HEK293T (cell line): ENCODE results near the gene KCNK7.
"Not testable (repeated sequence)": the region's sequence is repeated elsewhere in the genome, so short reads cannot be mapped to it uniquely, and the experiment has no call there.

ENCODE experiments used
- CTCF ChIA-PET: fragments of 350-600 bp; formaldehyde crosslinking; extraction: SDS; loops from one replicate; lab custom pipeline; 2021; ENCODE audit warnings: antibody characterized with exemption, inconsistent platforms; lab: Yijun Ruan, JAX
- POLR2A ChIA-PET: fragments of 350-600 bp; formaldehyde crosslinking; extraction: SDS; loops from one replicate; lab custom pipeline; 2020; ENCODE audit warnings: antibody characterized with exemption, inconsistent platforms; lab: Yijun Ruan, JAX
- DNase-seq: peaks from one replicate; pipeline ENCODE4 v3.0.0; 2012; ENCODE audit warnings: mixed read lengths; ENCODE audit errors: extremely low spot score
- ARNT ChIP-seq: fragments of 450-650 bp; IDR thresholded peaks from 2 replicates; pipeline ENCODE4 v1.6.1; 2017; ENCODE audit warnings: mild to moderate bottlenecking
- BHLHE40 ChIP-seq: fragments of 450-650 bp; IDR thresholded peaks from 2 replicates; pipeline ENCODE4 v1.6.1; 2016; ENCODE audit warnings: mild to moderate bottlenecking, moderate library complexity, borderline replicate concordance
- CTBP1 ChIP-seq: fragments of 450-650 bp; IDR thresholded peaks from 2 replicates; pipeline ENCODE4 v1.6.1; 2016; ENCODE audit warnings: borderline replicate concordance
- ELF4 ChIP-seq: fragments of 450-650 bp; IDR thresholded peaks from 2 replicates; pipeline ENCODE4 v1.6.1; 2017; ENCODE audit warnings: antibody characterized with exemption
- FOXA1 ChIP-seq: fragments of 450-650 bp; IDR thresholded peaks from 2 replicates; pipeline ENCODE4 v1.6.1; 2016; ENCODE audit warnings: mild to moderate bottlenecking
- FOXK2 ChIP-seq: fragments of 450-650 bp; IDR thresholded peaks from 2 replicates; pipeline ENCODE4 v1.6.1; 2016; ENCODE audit warnings: mild to moderate bottlenecking
- FOXM1 ChIP-seq: fragments of 450-650 bp; IDR thresholded peaks from 2 replicates; pipeline ENCODE4 v1.6.1; 2017; ENCODE audit warnings: mild to moderate bottlenecking, borderline replicate concordance
- HDGF ChIP-seq: fragments of 450-650 bp; IDR thresholded peaks from 2 replicates; pipeline ENCODE4 v1.6.1; 2017; ENCODE audit warnings: antibody characterized with exemption, borderline replicate concordance
- L3MBTL2 ChIP-seq: fragments of 450-650 bp; conservative IDR thresholded peaks from 2 replicates; pipeline ENCODE4 v1.6.1; 2016; ENCODE audit warnings: mild to moderate bottlenecking
- LEF1 ChIP-seq: fragments of 450-650 bp; IDR thresholded peaks from 2 replicates; pipeline ENCODE4 v1.6.1; 2017; ENCODE audit warnings: mild to moderate bottlenecking, borderline replicate concordance
- NFRKB ChIP-seq: fragments of 450-650 bp; IDR thresholded peaks from 2 replicates; pipeline ENCODE4 v1.6.1; 2016; ENCODE audit warnings: mild to moderate bottlenecking, moderate library complexity
- PKNOX1 ChIP-seq: fragments of 450-650 bp; IDR thresholded peaks from 2 replicates; pipeline ENCODE4 v1.6.1; 2016
- SP1 ChIP-seq: fragments of 450-650 bp; IDR thresholded peaks from 2 replicates; pipeline ENCODE4 v1.6.1; 2017
- SUZ12 ChIP-seq: fragments of 450-650 bp; IDR thresholded peaks from 2 replicates; pipeline ENCODE4 v1.6.1; 2016; ENCODE audit warnings: mild to moderate bottlenecking
- TARDBP ChIP-seq: fragments of 450-650 bp; IDR thresholded peaks from 2 replicates; pipeline ENCODE4 v1.6.1; 2016
- ZNF384 ChIP-seq: fragments of 450-650 bp; IDR thresholded peaks from 2 replicates; pipeline ENCODE4 v1.6.1; 2016

The KCNK7 gene

DNA sequence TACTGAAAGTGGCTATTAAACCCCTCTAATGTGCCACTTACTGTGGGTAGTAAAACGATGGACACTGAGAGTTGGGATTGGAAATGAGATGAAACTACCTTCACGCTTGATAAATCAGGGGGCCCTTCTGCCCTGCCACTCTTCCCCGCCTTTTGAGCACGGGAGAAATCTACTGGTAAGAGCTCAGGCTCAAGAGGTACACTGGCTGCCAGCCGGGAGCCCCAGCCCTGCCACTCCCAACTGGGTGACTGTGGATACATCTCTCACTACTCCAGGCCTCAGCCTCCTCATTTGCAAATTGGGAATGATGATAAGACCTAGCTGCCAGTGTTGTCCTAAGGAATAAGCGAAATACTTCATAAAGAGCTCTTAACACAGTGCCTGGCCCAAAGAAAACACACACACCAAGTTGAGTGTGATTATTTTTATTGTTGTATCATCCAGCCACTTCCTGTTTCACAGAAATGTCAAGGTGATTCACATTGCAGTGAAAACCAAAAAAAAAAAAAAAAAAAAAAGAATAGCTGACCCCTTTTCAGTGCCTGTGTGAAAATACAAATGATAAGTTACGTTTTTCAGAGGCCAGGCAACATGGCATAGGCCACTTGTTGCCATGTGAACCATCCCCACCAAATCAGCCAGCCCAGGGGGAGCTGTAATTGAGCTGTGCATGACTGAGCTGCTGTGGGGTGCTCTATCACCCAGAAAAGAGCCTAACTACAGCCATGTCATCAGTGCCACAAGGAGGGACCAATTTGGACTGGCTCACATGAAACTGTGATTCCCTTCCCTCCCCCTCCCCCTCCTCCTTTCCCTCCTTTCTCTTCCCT, 29.8 kb downstream of the KCNK7 start:
- POLR2A ChIA-PET = interaction anchor here (1.0 kb wide), 1 partner anchor 12 kb away, joined by 3 read pairs; no protein-coding TSS in a partner anchor
- DNase-seq = no peak
- TF ChIP-seq BHLHE40 = no peak
- TF ChIP-seq SUZ12 = no peak
- CTCF ChIA-PET = interaction anchor here (2.2 kb wide), 1 partner anchor 25 kb away, joined by 9 read pairs; no protein-coding TSS in a partner anchor

DNA sequence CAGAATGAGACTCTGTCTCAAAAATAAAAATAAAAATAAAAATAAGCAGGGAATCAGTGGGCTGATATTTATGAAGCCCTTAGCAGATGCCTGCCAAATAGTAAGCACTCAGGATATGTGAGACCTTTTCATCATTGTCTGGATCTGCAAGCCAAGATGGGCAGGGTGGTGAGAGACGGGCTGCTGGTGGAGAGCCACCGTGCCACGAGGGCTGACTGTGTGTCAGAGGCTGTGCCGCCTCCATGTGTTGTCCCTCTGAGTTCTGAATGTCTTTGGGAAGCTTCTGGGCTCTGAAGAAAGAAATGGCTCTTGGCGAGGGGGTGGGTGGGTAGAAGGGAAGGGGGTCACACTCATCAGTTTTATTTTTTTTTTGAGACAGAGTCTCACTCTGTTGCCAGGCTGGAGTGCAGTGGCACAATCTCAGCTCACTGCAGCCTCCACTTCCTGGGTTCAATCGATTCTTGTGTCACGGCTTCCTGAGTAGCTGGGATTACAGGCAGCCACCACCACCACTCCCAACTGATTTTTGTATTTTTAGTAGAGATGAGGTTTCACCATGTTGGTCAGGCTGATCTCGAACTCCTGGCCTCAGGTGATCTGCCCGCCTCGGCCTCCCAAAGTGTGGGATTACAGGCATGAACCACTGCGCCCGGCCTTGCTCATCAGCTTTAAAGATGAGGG, 30.6 kb downstream of the KCNK7 start:
- CTCF ChIA-PET, DNase-seq: not testable (repeated sequence)
- POLR2A ChIA-PET = interaction anchor here (1.0 kb wide), 1 partner anchor 13 kb away, joined by 3 read pairs; no protein-coding TSS in a partner anchor

GRCh38 chr11:65563601-65564000, 32.0 kb downstream of the KCNK7 start:
- ChIA-PET POLR2A (no interaction called here), CTCF (no interaction called here)
- DNase-seq = no peak
- TF ChIP-seq PKNOX1 = no peak
- TF ChIP-seq CTBP1 = no peak
- no peak for TF ChIP-seq ARNT
- no peak for TF ChIP-seq ELF4
- no peak for TF ChIP-seq BHLHE40
- no peak for TF ChIP-seq FOXK2
- TF ChIP-seq FOXA1 = no peak

GRCh38 chr11:65562788-65563187, 32.8 kb downstream of the KCNK7 start:
- CTCF ChIA-PET = no interaction called here
- no peak for TF ChIP-seq CTBP1
- no peak for TF ChIP-seq ARNT
- TF ChIP-seq PKNOX1 = no peak
- TF ChIP-seq LEF1 = no peak
- TF ChIP-seq ELF4 = no peak
- TF ChIP-seq FOXM1 = no peak
- TF ChIP-seq NFRKB = no peak
- TF ChIP-seq HDGF = no peak
- TF ChIP-seq FOXA1 = no peak
- no peak for TF ChIP-seq TARDBP
- TF ChIP-seq SP1 = no peak
- TF ChIP-seq BHLHE40 = no peak
- no peak for TF ChIP-seq SUZ12
- no peak for DNase-seq
- POLR2A ChIA-PET = no interaction called here

GRCh38 chr11:65562020-65562419, 33.6 kb downstream of the KCNK7 start:
- CTCF ChIA-PET = interaction anchor here (0.8 kb wide), 1 partner anchor 21 kb away, joined by 3 read pairs; no protein-coding TSS in a partner anchor
- POLR2A ChIA-PET = interaction anchor here (1.6 to 3.7 kb wide), 2 partner anchors 8 to 10 kb away, joined by 5 to 47 read pairs; partner anchors contain the start of gene ZNRD2
- DNase-seq = no peak
- no peak for TF ChIP-seq CTBP1
- TF ChIP-seq L3MBTL2 = no peak

GRCh38 chr11:65560555-65561418, 34.8 kb downstream of the KCNK7 start:
- POLR2A ChIA-PET = interaction anchor here (0.9 to 3.7 kb wide), 10 partner anchors 9 to 227 kb away, joined by 3 to 47 read pairs (median 6); partner anchors contain the start of genes DPF2, FAM89B, MALAT1 and NEAT1

More at GRCh38 chr11:65560555-65561418, 34.8 kb downstream of the KCNK7 start:
- DNase-seq = no peak
- CTCF ChIA-PET = interaction anchor here (0.9 to 2.1 kb wide), 5 partner anchors 9 to 220 kb away, joined by 3 to 12 read pairs (median 6); partner anchors contain the start of genes AP5B1, FAM89B and ZNRD2
- TF ChIP-seq SUZ12 (no peak), CTBP1 (no peak), ZNF384 (no peak)
